ENCODE data around the gene RACK1.

RACK1 gene

GRCh38 chr5:181258576-181258975 lies 14.9 kb upstream of the RACK1 start:
- no peak overlapping the region for H3K27ac ChIP-seq (ENCODE audit: low read depth, low read length)
- H3K36me3 ChIP-seq (ENCODE audit: control insufficient read depth, insufficient read depth, low read length) = peaks cover 28% of the 10 kb centered on the region
- H3K9me3 ChIP-seq (ENCODE audit: control insufficient read depth, insufficient read depth, low read depth, low read length) = no peaks in the 10 kb centered on the region
- H3K9ac ChIP-seq (ENCODE audit: low read length) = no peak overlapping the region
- H3K4me1 ChIP-seq (ENCODE audit: control insufficient read depth, insufficient read depth, low read length) = no peaks in the 10 kb centered on the region
- H3K27me3 ChIP-seq (ENCODE audit: control insufficient read depth, insufficient read depth, low read length) = no peaks in the 10 kb centered on the region
- H3K4me3 ChIP-seq (ENCODE audit: low read depth, low read length) = peak overlapping the region; percentile 93

- no peak overlapping the region for H3K4me3 ChIP-seq (ENCODE audit: low read depth, low read length)
- H3K36me3 ChIP-seq (ENCODE audit: control insufficient read depth, insufficient read depth, low read length) = peaks cover 48% of the 10 kb centered on the region
- H3K9ac ChIP-seq (ENCODE audit: low read length) = no peak overlapping the region
- H3K27ac ChIP-seq (ENCODE audit: low read depth, low read length) = no peak overlapping the region
- H3K27me3 ChIP-seq (ENCODE audit: control insufficient read depth, insufficient read depth, low read length) = no peaks in the 10 kb centered on the region
- H3K4me1 ChIP-seq (ENCODE audit: control insufficient read depth, insufficient read depth, low read length) = no peaks in the 10 kb centered on the region
- H3K9me3 ChIP-seq (ENCODE audit: control insufficient read depth, insufficient read depth, low read depth, low read length) = no peaks in the 10 kb centered on the region
Measured at GRCh38 chr5:181255836-181256578, 12.3 kb upstream of the RACK1 start.

GRCh38 chr5:181255276-181255675 lies 11.6 kb upstream of the RACK1 start:
- Histone ChIP-seq H3K36me3 (ENCODE audit: control insufficient read depth, insufficient read depth, low read length) (peaks cover 52% of the 10 kb centered on the region), H3K27ac (ENCODE audit: low read depth, low read length) (no peak overlapping the region), H3K27me3 (ENCODE audit: control insufficient read depth, insufficient read depth, low read length) (no peaks in the 10 kb centered on the region), H3K9me3 (ENCODE audit: control insufficient read depth, insufficient read depth, low read depth, low read length) (no peaks in the 10 kb centered on the region), H3K9ac (ENCODE audit: low read length) (no peak overlapping the region), H3K4me1 (ENCODE audit: control insufficient read depth, insufficient read depth, low read length) (no peaks in the 10 kb centered on the region), H3K4me3 (ENCODE audit: low read depth, low read length) (no peak overlapping the region)

DNA sequence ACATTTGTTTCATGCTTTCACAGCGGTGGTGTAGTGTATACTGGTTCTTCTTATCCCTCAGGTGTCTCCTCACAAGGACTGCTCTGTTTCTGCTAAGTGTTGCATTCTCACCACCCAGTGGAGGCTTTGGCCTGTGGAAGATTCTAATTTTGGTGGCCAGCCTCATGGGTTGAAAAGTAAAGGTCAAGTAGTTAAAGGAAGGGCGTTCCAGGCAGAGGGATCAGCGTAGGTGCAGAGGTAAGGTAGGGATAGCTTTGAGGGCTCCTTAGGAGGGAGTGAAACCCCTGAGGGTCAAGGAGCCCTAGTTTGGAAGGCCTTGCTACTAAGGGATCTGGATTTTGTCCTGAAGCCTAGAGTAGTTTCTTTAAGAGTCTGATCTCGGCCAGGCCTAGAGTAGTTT lies 4.6 kb upstream of the RACK1 start:
- peak overlapping the region; percentile 95 for H3K4me3 ChIP-seq (ENCODE audit: low read depth, low read length)
- H3K9ac ChIP-seq (ENCODE audit: low read length) = peak overlapping the region; percentile 92
- H3K36me3 ChIP-seq (ENCODE audit: control insufficient read depth, insufficient read depth, low read length) = peaks cover 38% of the 10 kb centered on the region
- H3K9me3 ChIP-seq (ENCODE audit: control insufficient read depth, insufficient read depth, low read depth, low read length) = no peaks in the 10 kb centered on the region
- H3K27me3 ChIP-seq (ENCODE audit: control insufficient read depth, insufficient read depth, low read length) = 0 out of 2 replicates have a peak, but pooled peaks cover 2% of the 10 kb centered on the region
- peaks cover 25% of the 10 kb centered on the region for H3K4me1 ChIP-seq (ENCODE audit: control insufficient read depth, insufficient read depth, low read length)
- H3K27ac ChIP-seq (ENCODE audit: low read depth, low read length) = peak overlapping the region; percentile 32; the same call in 1 of the 2 replicates

- Histone ChIP-seq H3K4me3 (ENCODE audit: low read depth, low read length) (peak overlapping the region; percentile 95), H3K9ac (ENCODE audit: low read length) (peak overlapping the region; percentile 97), H3K27ac (ENCODE audit: low read depth, low read length) (peak overlapping the region; percentile 85), H3K36me3 (ENCODE audit: control insufficient read depth, insufficient read depth, low read length) (peaks cover 40% of the 10 kb centered on the region), H3K27me3 (ENCODE audit: control insufficient read depth, insufficient read depth, low read length) (0 out of 2 replicates have a peak, but pooled peaks cover 2% of the 10 kb centered on the region), H3K4me1 (ENCODE audit: control insufficient read depth, insufficient read depth, low read length) (peaks cover 35% of the 10 kb centered on the region), H3K9me3 (ENCODE audit: control insufficient read depth, insufficient read depth, low read depth, low read length) (no peaks in the 10 kb centered on the region)
Measured at GRCh38 chr5:181246276-181247049, 2.8 kb upstream of the RACK1 start.

- Histone ChIP-seq H3K9ac (ENCODE audit: low read length) (peak overlapping the region; percentile 88), H3K27me3 (ENCODE audit: control insufficient read depth, insufficient read depth, low read length) (0 out of 2 replicates have a peak, but pooled peaks cover 2% of the 10 kb centered on the region), H3K4me3 (ENCODE audit: low read depth, low read length) (peak overlapping the region; percentile 95), H3K9me3 (ENCODE audit: control insufficient read depth, insufficient read depth, low read depth, low read length) (no peaks in the 10 kb centered on the region), H3K36me3 (ENCODE audit: control insufficient read depth, insufficient read depth, low read length) (peaks cover 44% of the 10 kb centered on the region), H3K4me1 (ENCODE audit: control insufficient read depth, insufficient read depth, low read length) (peaks cover 37% of the 10 kb centered on the region), H3K27ac (ENCODE audit: low read depth, low read length) (peak overlapping the region; percentile 85)
Measured at GRCh38 chr5:181245427-181246275, 1.9 kb upstream of the RACK1 start.

DNA sequence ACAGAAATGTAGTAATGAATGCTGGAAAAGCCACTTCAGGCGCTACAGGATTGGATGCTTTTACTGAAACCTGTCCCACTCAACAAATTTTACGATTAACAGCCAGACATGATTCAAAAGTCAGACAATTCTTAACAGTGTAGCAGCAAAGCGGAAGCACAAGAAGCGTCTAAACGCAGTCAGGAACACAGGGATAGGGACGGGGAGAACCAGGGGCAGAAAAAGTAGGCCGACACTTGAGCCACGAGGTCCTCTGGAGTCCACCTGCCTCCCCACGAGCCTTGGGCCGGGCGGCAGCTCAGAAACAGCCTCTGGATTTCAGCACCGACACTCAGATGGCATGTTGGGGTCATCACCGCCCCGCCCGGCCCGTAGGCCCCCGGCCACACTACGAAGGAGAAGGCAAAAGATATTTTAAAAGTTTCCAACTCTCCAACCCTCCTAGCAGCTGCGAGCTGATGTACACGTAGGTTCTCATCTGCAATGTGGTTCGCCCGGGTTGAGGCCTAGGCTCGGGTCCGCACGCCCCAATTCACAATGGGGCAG lies 615 bp downstream of the RACK1 start:
- Histone ChIP-seq H3K4me3 (ENCODE audit: low read depth, low read length) (peak overlapping the region; percentile 95), H3K4me1 (ENCODE audit: control insufficient read depth, insufficient read depth, low read length) (peaks cover 27% of the 10 kb centered on the region), H3K27ac (ENCODE audit: low read depth, low read length) (peak overlapping the region; percentile 90), H3K36me3 (ENCODE audit: control insufficient read depth, insufficient read depth, low read length) (peaks cover 55% of the 10 kb centered on the region), H3K9ac (ENCODE audit: low read length) (peak overlapping the region; percentile 98), H3K9me3 (ENCODE audit: control insufficient read depth, insufficient read depth, low read depth, low read length) (no peaks in the 10 kb centered on the region), H3K27me3 (ENCODE audit: control insufficient read depth, insufficient read depth, low read length) (0 out of 2 replicates have a peak, but pooled peaks cover 2% of the 10 kb centered on the region)

DNA sequence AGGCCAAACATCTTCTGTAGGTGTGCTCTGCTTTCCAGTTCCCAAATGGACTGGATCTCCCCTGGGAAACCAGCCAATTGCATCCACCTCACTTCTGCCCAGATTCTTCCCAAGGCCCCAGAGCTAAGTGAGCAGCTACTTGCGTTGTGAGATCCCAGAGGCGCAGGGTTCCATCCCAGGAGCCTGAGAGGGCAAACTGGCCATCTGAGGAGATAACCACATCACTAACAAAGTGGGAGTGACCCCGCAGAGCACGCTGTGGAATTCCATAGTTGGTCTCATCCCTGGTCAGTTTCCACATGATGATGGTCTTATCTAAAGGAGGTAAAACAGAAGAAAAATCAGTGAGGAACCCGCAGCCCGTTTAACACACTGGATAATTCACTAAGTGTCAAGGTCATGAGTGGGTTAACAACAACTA lies 1.7 kb downstream of the RACK1 start:
- Histone ChIP-seq H3K27ac (ENCODE audit: low read depth, low read length) (peak overlapping the region; percentile 46), H3K36me3 (ENCODE audit: control insufficient read depth, insufficient read depth, low read length) (peaks cover 62% of the 10 kb centered on the region)

DNA sequence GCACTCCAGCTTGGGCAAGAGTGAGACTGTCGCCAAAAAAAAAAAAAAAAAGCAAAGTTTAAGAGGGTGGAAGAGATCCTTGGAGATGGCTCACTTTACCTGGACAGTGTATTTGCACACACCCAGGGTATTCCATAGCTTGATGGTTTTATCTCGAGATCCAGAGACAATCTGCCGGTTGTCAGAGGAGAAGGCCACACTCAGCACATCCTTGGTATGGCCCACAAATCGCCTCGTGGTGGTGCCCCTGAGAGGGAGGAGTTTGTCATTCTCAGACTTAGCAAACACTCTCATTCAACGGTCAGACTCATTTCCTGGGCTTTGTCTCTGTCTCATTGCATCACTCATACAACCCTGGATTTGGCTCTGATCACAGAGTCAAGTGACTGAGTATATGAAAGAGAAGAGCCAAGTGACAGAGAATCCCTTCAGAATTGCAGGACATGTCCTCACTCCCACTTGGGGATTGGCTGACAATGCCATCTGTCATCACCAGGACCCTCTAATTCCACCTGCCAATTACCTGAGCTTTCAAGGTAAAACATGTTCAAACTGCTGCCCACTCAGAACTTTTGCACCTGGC lies 2.2 kb downstream of the RACK1 start:
- H3K4me1 ChIP-seq (ENCODE audit: control insufficient read depth, insufficient read depth, low read length) = peaks cover 24% of the 10 kb centered on the region
- peaks cover 67% of the 10 kb centered on the region for H3K36me3 ChIP-seq (ENCODE audit: control insufficient read depth, insufficient read depth, low read length)
- H3K9ac ChIP-seq (ENCODE audit: low read length) = peak overlapping the region; percentile 98
- H3K4me3 ChIP-seq (ENCODE audit: low read depth, low read length) = peak overlapping the region; percentile 95
- H3K27me3 ChIP-seq (ENCODE audit: control insufficient read depth, insufficient read depth, low read length) = 0 out of 2 replicates have a peak, but pooled peaks cover 2% of the 10 kb centered on the region
- no peaks in the 10 kb centered on the region for H3K9me3 ChIP-seq (ENCODE audit: control insufficient read depth, insufficient read depth, low read depth, low read length)
- H3K27ac ChIP-seq (ENCODE audit: low read depth, low read length) = peak overlapping the region; percentile 46

More for the DNA sequence above, 1.7 kb downstream of the RACK1 start:
- Histone ChIP-seq H3K4me3 (ENCODE audit: low read depth, low read length) (peak overlapping the region; percentile 95), H3K4me1 (ENCODE audit: control insufficient read depth, insufficient read depth, low read length) (peaks cover 24% of the 10 kb centered on the region), H3K9me3 (ENCODE audit: control insufficient read depth, insufficient read depth, low read depth, low read length) (no peaks in the 10 kb centered on the region), H3K27me3 (ENCODE audit: control insufficient read depth, insufficient read depth, low read length) (0 out of 2 replicates have a peak, but pooled peaks cover 2% of the 10 kb centered on the region), H3K9ac (ENCODE audit: low read length) (peak overlapping the region; percentile 98)

DNA sequence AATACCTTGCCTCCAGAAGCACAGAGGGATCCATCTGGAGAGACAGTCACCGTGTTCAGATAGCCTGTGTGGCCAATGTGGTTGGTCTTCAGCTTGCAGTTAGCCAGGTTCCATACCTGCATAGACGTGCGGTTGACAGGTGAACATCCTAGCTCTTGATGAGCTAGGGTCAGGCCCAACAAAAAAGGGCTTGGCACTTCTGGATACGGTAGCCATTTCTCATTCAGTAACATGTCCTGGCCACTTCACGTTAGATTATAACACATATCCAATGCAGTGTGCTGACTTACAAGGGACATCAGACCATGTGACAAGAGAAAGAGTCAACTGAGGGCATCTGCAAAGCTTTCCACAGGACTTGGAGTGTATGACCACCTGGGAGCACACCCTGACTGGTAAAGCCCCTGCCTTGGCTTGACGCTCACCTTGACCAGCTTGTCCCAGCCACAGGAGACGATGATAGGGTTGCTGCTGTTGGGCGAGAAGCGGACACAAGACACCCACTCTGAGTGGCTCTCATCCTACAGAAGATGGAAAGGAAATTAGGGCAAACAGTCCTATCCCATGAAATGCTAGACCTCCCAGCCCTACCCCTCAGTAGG lies 4.5 kb downstream of the RACK1 start:
- no peak overlapping the region for H3K9ac ChIP-seq (ENCODE audit: low read length)
- 0 out of 2 replicates have a peak, but pooled peaks cover 2% of the 10 kb centered on the region for H3K27me3 ChIP-seq (ENCODE audit: control insufficient read depth, insufficient read depth, low read length)
- H3K4me1 ChIP-seq (ENCODE audit: control insufficient read depth, insufficient read depth, low read length) = peaks cover 13% of the 10 kb centered on the region
- peaks cover 89% of the 10 kb centered on the region for H3K36me3 ChIP-seq (ENCODE audit: control insufficient read depth, insufficient read depth, low read length)
- H3K4me3 ChIP-seq (ENCODE audit: low read depth, low read length) = no peak overlapping the region
- no peak overlapping the region for H3K27ac ChIP-seq (ENCODE audit: low read depth, low read length)
- H3K9me3 ChIP-seq (ENCODE audit: control insufficient read depth, insufficient read depth, low read depth, low read length) = no peaks in the 10 kb centered on the region
